ENCODE results near the gene UBTF. TPM values are rescaled to one million over a fixed set of nuclear protein-coding genes. Genes with fewer than 3 reads are reported as not detected.

UBTF gene
- total and polyA plus RNA-seq, 9 of the 15 experiments (the other 6 are each of a cell fraction or from before 2014, with no cell fraction given), result 1.2 to 113 (median 83.6) TPM

DNA sequence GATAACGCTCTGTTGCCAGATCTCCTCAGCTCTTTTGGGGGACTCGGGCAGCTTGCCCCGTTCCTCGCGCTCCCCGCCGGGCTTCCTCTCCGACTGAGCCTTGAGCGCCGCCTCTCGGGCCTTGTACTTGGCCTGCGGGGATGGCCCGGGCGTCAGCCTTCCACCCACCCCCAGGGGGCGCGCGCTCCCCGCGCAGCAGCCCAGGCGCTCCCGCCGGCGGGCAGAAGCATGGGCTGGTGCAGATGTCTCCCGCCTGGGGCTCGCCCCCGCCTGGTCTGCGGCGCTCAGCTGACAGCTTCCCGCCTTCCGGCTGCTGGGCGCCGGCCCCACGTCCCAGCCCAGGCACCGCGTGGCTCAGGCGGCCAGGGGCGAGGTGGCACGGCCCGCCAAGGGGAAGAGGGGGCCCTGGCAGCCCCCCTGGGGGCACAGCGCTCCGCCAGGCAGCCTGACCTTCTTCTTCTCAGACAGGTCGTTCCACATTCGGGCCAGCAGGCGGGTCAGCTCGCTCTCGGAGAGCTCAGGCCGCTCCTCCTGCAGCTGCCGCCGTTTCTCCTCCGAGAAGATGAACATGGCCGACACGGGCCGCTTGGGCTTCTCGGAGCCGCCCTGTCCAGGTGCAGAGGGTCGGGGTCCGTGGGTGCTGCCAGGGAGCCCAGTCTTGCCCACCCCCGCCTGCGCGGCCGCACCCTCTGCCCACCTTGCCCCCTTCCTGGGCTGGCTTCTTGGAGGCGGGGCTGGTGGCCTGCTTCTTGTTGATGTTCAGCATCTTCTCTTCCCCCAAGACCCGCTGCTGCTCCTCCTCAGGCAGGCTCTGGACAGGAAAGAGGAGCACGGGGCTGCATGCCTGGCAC is 8.9 kb downstream of the UBTF start (continued):
- TF ChIP-seq HSF4 (CRISPR knock-in tag; IDR thresholded peaks at IDR 0.05; ENCODE audit: borderline replicate concordance) (no peak), RBFOX2 (IDR thresholded peaks at IDR 0.05; ENCODE audit: low read depth, low read length) (peak; percentile 68), RBM25 (IDR thresholded peaks at IDR 0.05; ENCODE audit: low read depth, low read length, severe bottlenecking) (peak; percentile 65), ZNF316 (IDR thresholded peaks at IDR 0.05) (no peak), ATF2 (CRISPR knock-in tag; IDR thresholded peaks at IDR 0.05) (0 out of 2 replicates have a peak, but pooled peaks have one; percentile 48), ATF1 (CRISPR knock-in tag; IDR thresholded peaks at IDR 0.05) (no peak), ATF1 (tag; IDR thresholded peaks at IDR 0.05) (peak; percentile 54), RBM17 (IDR thresholded peaks at IDR 0.05; ENCODE audit: borderline replicate concordance, low read depth, low read length) (no peak), ZNF436 (CRISPR knock-in tag; IDR thresholded peaks at IDR 0.05) (no peak), CHD2 (IDR thresholded peaks at IDR 0.05; ENCODE audit: low read depth, low read length) (no peak), ZNF592 (IDR thresholded peaks at IDR 0.05) (peak; percentile 97), FOXJ3 (CRISPR knock-in tag; IDR thresholded peaks at IDR 0.05) (no peak), CC2D1A (IDR thresholded peaks at IDR 0.05) (no peak; the same call in 1 of the 2 replicates), NRF1 (conservative IDR thresholded peaks at IDR 0.05 in 1 of 2, IDR thresholded peaks at IDR 0.05 in 1 of 2) (peak; percentile 11 to 52; a peak in 2 of 4 replicates), HDAC1 (IDR thresholded peaks at IDR 0.05) (peak in 1 of 2 experiments; percentile 82; a peak in 1 of 4 replicates), GTF2B (IDR thresholded peaks at IDR 0.05; ENCODE audit: extremely low read depth, insufficient read length) (no peak), SMARCB1 (IDR thresholded peaks at IDR 0.05; ENCODE audit: insufficient read length, low read depth) (peak; percentile 47)
- TF ChIP-seq, protein P1, sequence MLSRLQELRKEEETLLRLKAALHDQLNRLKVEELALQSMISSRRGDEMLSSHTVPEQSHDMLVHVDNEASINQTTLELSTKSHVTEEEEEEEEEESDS (CRISPR knock-in tag; IDR thresholded peaks at IDR 0.05), result no peak
- TF ChIP-seq, protein P2, sequence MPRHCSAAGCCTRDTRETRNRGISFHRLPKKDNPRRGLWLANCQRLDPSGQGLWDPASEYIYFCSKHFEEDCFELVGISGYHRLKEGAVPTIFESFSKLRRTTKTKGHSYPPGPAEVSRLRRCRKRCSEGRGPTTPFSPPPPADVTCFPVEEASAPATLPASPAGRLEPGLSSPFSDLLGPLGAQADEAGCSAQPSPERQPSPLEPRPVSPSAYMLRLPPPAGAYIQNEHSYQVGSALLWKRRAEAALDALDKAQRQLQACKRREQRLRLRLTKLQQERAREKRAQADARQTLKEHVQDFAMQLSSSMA (CRISPR knock-in tag; IDR thresholded peaks at IDR 0.05), result no peak
- TF ChIP-seq, protein P3, sequence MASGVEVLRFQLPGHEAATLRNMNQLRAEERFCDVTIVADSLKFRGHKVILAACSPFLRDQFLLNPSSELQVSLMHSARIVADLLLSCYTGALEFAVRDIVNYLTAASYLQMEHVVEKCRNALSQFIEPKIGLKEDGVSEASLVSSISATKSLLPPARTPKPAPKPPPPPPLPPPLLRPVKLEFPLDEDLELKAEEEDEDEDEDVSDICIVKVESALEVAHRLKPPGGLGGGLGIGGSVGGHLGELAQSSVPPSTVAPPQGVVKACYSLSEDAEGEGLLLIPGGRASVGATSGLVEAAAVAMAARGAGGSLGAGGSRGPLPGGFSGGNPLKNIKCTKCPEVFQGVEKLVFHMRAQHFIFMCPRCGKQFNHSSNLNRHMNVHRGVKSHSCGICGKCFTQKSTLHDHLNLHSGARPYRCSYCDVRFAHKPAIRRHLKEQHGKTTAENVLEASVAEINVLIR (CRISPR knock-in tag; IDR thresholded peaks at IDR 0.05), result no peak

Data from K562 (cell line).